ENCODE measurements around the gene MET. TPM values are rescaled to one million over a fixed set of nuclear protein-coding genes. Genes with fewer than 3 reads are reported as not detected.

Gene MET
- total RNA-seq, 3 donors from 2014 or later = 0.92 to 1.3 (median 1.1) TPM

- Mint-ChIP-seq H3K36me3 (ENCODE audit: insufficient read depth) (no peaks in the 10 kb centered on the region), H3K27me3 (ENCODE audit: low read depth) (peaks cover 51% of the 10 kb centered on the region), H3K9me3 (no peaks in the 10 kb centered on the region), H3K4me1 (ENCODE audit: low read depth) (peaks cover 3% of the 10 kb centered on the region), H3K4me3 (no peak overlapping the region)
- ATAC-seq = no peak
- DNase-seq = no peak
Observed at GRCh38 chr7:116674508-116675173, 2.6 kb downstream of the MET start.

- H3K4me1 Mint-ChIP-seq (ENCODE audit: low read depth) = peaks cover 5% of the 10 kb centered on the region
- H3K27me3 Mint-ChIP-seq (ENCODE audit: low read depth) = peaks cover 46% of the 10 kb centered on the region
- DNase-seq (no peak), ATAC-seq (no peak)
- H3K9me3 Mint-ChIP-seq = no peaks in the 10 kb centered on the region
- no peak overlapping the region for H3K4me3 Mint-ChIP-seq
- no peaks in the 10 kb centered on the region for H3K36me3 Mint-ChIP-seq (ENCODE audit: insufficient read depth)
Observed at GRCh38 chr7:116675812-116676355, 3.9 kb downstream of the MET start.

GRCh38 chr7:116678780-116679179, 6.8 kb downstream of the MET start:
- H3K4me1 Mint-ChIP-seq (ENCODE audit: low read depth) = peaks cover 2% of the 10 kb centered on the region
- H3K27me3 Mint-ChIP-seq (ENCODE audit: low read depth) = peaks cover 28% of the 10 kb centered on the region
- DNase-seq (no peak), ATAC-seq (no peak)
- H3K9me3 Mint-ChIP-seq = no peaks in the 10 kb centered on the region
- H3K4me3 Mint-ChIP-seq = no peak overlapping the region
- H3K36me3 Mint-ChIP-seq (ENCODE audit: insufficient read depth) = no peaks in the 10 kb centered on the region

- Mint-ChIP-seq H3K9me3 (no peaks in the 10 kb centered on the region), H3K4me1 (ENCODE audit: low read depth) (peaks cover 2% of the 10 kb centered on the region), H3K4me3 (no peak overlapping the region), H3K36me3 (ENCODE audit: insufficient read depth) (no peaks in the 10 kb centered on the region), H3K27me3 (ENCODE audit: low read depth) (peaks cover 29% of the 10 kb centered on the region)
- peak; percentile 43 to 46 for ATAC-seq
- no peak for DNase-seq
Observed at GRCh38 chr7:116679500-116679899, 7.5 kb downstream of the MET start.

GRCh38 chr7:116683786-116684185, 11.8 kb downstream of the MET start:
- Mint-ChIP-seq H3K27me3 (ENCODE audit: low read depth) (peaks cover 33% of the 10 kb centered on the region), H3K4me3 (no peak overlapping the region), H3K9me3 (no peaks in the 10 kb centered on the region), H3K4me1 (ENCODE audit: low read depth) (peaks cover 2% of the 10 kb centered on the region), H3K36me3 (ENCODE audit: insufficient read depth) (no peaks in the 10 kb centered on the region)
- ATAC-seq (no peak), DNase-seq (no peak)

- ATAC-seq = no peak
- H3K27me3 Mint-ChIP-seq (ENCODE audit: low read depth) = peaks cover 30% of the 10 kb centered on the region
- H3K36me3 Mint-ChIP-seq (ENCODE audit: insufficient read depth) = no peaks in the 10 kb centered on the region
- no peak for DNase-seq
- no peaks in the 10 kb centered on the region for H3K4me1 Mint-ChIP-seq (ENCODE audit: low read depth)
- H3K4me3 Mint-ChIP-seq = no peak overlapping the region
- no peaks in the 10 kb centered on the region for H3K9me3 Mint-ChIP-seq
Observed at GRCh38 chr7:116686033-116686432, 14.0 kb downstream of the MET start.

- Mint-ChIP-seq H3K27me3 (ENCODE audit: low read depth) (peaks cover 30% of the 10 kb centered on the region), H3K4me1 (ENCODE audit: low read depth) (no peaks in the 10 kb centered on the region), H3K36me3 (ENCODE audit: insufficient read depth) (no peaks in the 10 kb centered on the region), H3K9me3 (no peaks in the 10 kb centered on the region), H3K4me3 (no peak overlapping the region)
- DNase-seq (no peak), ATAC-seq (no peak)
Observed at GRCh38 chr7:116686812-116687419, 14.9 kb downstream of the MET start.

GRCh38 chr7:116687801-116688201, 15.8 kb downstream of the MET start:
- no peak overlapping the region for H3K4me3 Mint-ChIP-seq
- H3K4me1 Mint-ChIP-seq (ENCODE audit: low read depth) = no peaks in the 10 kb centered on the region
- peaks cover 30% of the 10 kb centered on the region for H3K27me3 Mint-ChIP-seq (ENCODE audit: low read depth)
- DNase-seq = no peak
- no peak for ATAC-seq
- H3K36me3 Mint-ChIP-seq (ENCODE audit: insufficient read depth) = no peaks in the 10 kb centered on the region
- no peaks in the 10 kb centered on the region for H3K9me3 Mint-ChIP-seq

GRCh38 chr7:116689790-116690259, 17.8 kb downstream of the MET start:
- Mint-ChIP-seq H3K36me3 (ENCODE audit: insufficient read depth) (no peaks in the 10 kb centered on the region), H3K9me3 (no peaks in the 10 kb centered on the region), H3K27me3 (ENCODE audit: low read depth) (peaks cover 19% of the 10 kb centered on the region), H3K4me3 (no peak overlapping the region), H3K4me1 (ENCODE audit: low read depth) (no peaks in the 10 kb centered on the region)
- no peak for DNase-seq
- no peak for ATAC-seq

GRCh38 chr7:116691664-116692063, 19.7 kb downstream of the MET start:
- no peaks in the 10 kb centered on the region for H3K9me3 Mint-ChIP-seq
- no peak overlapping the region for H3K4me3 Mint-ChIP-seq
- ATAC-seq = no peak
- DNase-seq = no peak
- no peaks in the 10 kb centered on the region for H3K36me3 Mint-ChIP-seq (ENCODE audit: insufficient read depth)
- H3K4me1 Mint-ChIP-seq (ENCODE audit: low read depth) = no peaks in the 10 kb centered on the region
- H3K27me3 Mint-ChIP-seq (ENCODE audit: low read depth) = peaks cover 8% of the 10 kb centered on the region

- H3K36me3 Mint-ChIP-seq (ENCODE audit: insufficient read depth) = no peaks in the 10 kb centered on the region
- no peak overlapping the region for H3K4me3 Mint-ChIP-seq
- H3K9me3 Mint-ChIP-seq = no peaks in the 10 kb centered on the region
- DNase-seq (no peak), ATAC-seq (no peak)
- H3K4me1 Mint-ChIP-seq (ENCODE audit: low read depth) = no peaks in the 10 kb centered on the region
- H3K27me3 Mint-ChIP-seq (ENCODE audit: low read depth) = peaks cover 3% of the 10 kb centered on the region
Observed at GRCh38 chr7:116692401-116693308, 20.7 kb downstream of the MET start.

GRCh38 chr7:116696707-116697106, 24.7 kb downstream of the MET start:
- DNase-seq (no peak), ATAC-seq (no peak)
- Mint-ChIP-seq H3K4me3 (no peak overlapping the region), H3K4me1 (ENCODE audit: low read depth) (no peaks in the 10 kb centered on the region), H3K36me3 (ENCODE audit: insufficient read depth) (no peaks in the 10 kb centered on the region), H3K9me3 (no peaks in the 10 kb centered on the region), H3K27me3 (ENCODE audit: low read depth) (peaks cover 7% of the 10 kb centered on the region)

- Mint-ChIP-seq H3K9me3 (no peaks in the 10 kb centered on the region), H3K4me1 (ENCODE audit: low read depth) (no peaks in the 10 kb centered on the region), H3K36me3 (ENCODE audit: insufficient read depth) (no peaks in the 10 kb centered on the region), H3K4me3 (no peak overlapping the region), H3K27me3 (ENCODE audit: low read depth) (peaks cover 8% of the 10 kb centered on the region)
- DNase-seq (no peak), ATAC-seq (no peak)
Observed at GRCh38 chr7:116697152-116697551, 25.2 kb downstream of the MET start.

- Mint-ChIP-seq H3K27me3 (ENCODE audit: low read depth) (peaks cover 13% of the 10 kb centered on the region), H3K4me1 (ENCODE audit: low read depth) (no peaks in the 10 kb centered on the region), H3K9me3 (no peaks in the 10 kb centered on the region), H3K4me3 (no peak overlapping the region), H3K36me3 (ENCODE audit: insufficient read depth) (no peaks in the 10 kb centered on the region)
- DNase-seq (no peak), ATAC-seq (no peak)
Observed at GRCh38 chr7:116697761-116698160, 25.8 kb downstream of the MET start.

Measured in activated T-cell treated with anti-CD3 and anti-CD28 coated beads, Interleukin-2, amount 50 U/mL, for 4 hours (primary cell).